Measurements from ENCODE around the gene FMN2. TPM values are rescaled to one million over a fixed set of nuclear protein-coding genes. Genes with fewer than 3 reads are reported as not detected.

The FMN2 gene
- total RNA-seq, 1 donor from 2014 or later = 1.7 TPM

GRCh38 chr1:240149484-240150094 lies 57.9 kb downstream of the FMN2 start:
- H3K4me3 ChIP-seq = no peak overlapping the region
- H3K27me3 ChIP-seq = no peaks in the 10 kb centered on the region
- no peaks in the 10 kb centered on the region for H3K9me3 ChIP-seq (ENCODE audit: low read depth)
- no peak overlapping the region for H2AFZ ChIP-seq (replicated peaks)
- Mint-ChIP-seq H3K4me1 (no peaks in the 10 kb centered on the region), H3K36me3 (peaks cover 7% of the 10 kb centered on the region), H3K4me3 (no peak overlapping the region), H3K27ac (no peak overlapping the region), H3K9me3 (no peaks in the 10 kb centered on the region), H3K27me3 (ENCODE audit: insufficient read depth, low read depth) (no peaks in the 10 kb centered on the region)
- no peak overlapping the region for H3K27ac ChIP-seq
- TF ChIP-seq EZH2 (IDR thresholded peaks at IDR 0.05) (no peak), CTCF (IDR thresholded peaks at IDR 0.05) (peak; percentile 78)
- no peaks in the 10 kb centered on the region for H3K79me2 ChIP-seq (ENCODE audit: low read depth)
- no peaks in the 10 kb centered on the region for H3K36me3 ChIP-seq
- no peaks in the 10 kb centered on the region for H3F3A ChIP-seq (ENCODE audit: low read depth)
- H3K4me2 ChIP-seq = no peak overlapping the region
- no peaks in the 10 kb centered on the region for H4K20me1 ChIP-seq (ENCODE audit: low read depth)
- no peak overlapping the region for H3K9ac ChIP-seq
- H3K4me1 ChIP-seq = no peaks in the 10 kb centered on the region
- DNase-seq (ENCODE audit: low spot score) = peak; percentile 26

- Mint-ChIP-seq H3K27ac (no peak overlapping the region), H3K4me1 (no peaks in the 10 kb centered on the region), H3K9me3 (no peaks in the 10 kb centered on the region), H3K36me3 (peaks cover 2% of the 10 kb centered on the region), H3K27me3 (ENCODE audit: insufficient read depth, low read depth) (no peaks in the 10 kb centered on the region), H3K4me3 (no peak overlapping the region)
- Histone ChIP-seq H3K79me2 (ENCODE audit: low read depth) (no peaks in the 10 kb centered on the region), H3K4me3 (no peak overlapping the region), H3K9me3 (ENCODE audit: low read depth) (no peaks in the 10 kb centered on the region), H3F3A (ENCODE audit: low read depth) (no peaks in the 10 kb centered on the region), H4K20me1 (ENCODE audit: low read depth) (no peaks in the 10 kb centered on the region), H3K36me3 (no peaks in the 10 kb centered on the region), H2AFZ (replicated peaks) (no peak overlapping the region), H3K27ac (no peak overlapping the region), H3K9ac (no peak overlapping the region), H3K4me1 (no peaks in the 10 kb centered on the region), H3K4me2 (no peak overlapping the region), H3K27me3 (no peaks in the 10 kb centered on the region)
- no peak for DNase-seq (ENCODE audit: low spot score)
- TF ChIP-seq CTCF (IDR thresholded peaks at IDR 0.05) (no peak), EZH2 (IDR thresholded peaks at IDR 0.05) (no peak), EZH2phosphoT487 (IDR thresholded peaks at IDR 0.05) (no peak)
Observed at GRCh38 chr1:240151136-240151735, 59.6 kb downstream of the FMN2 start.

- H2AFZ ChIP-seq (replicated peaks) = no peak overlapping the region
- H3K4me1 Mint-ChIP-seq = no peaks in the 10 kb centered on the region
- no peak overlapping the region for H3K27ac ChIP-seq
- no peak overlapping the region for H3K27ac Mint-ChIP-seq
- H3K27me3 Mint-ChIP-seq (ENCODE audit: insufficient read depth, low read depth) = no peaks in the 10 kb centered on the region
- H3K36me3 ChIP-seq = no peaks in the 10 kb centered on the region
- no peaks in the 10 kb centered on the region for H3K4me1 ChIP-seq
- no peak overlapping the region for H3K4me3 Mint-ChIP-seq
- no peak overlapping the region for H3K4me2 ChIP-seq
- H3K27me3 ChIP-seq = no peaks in the 10 kb centered on the region
- H3K4me3 ChIP-seq = no peak overlapping the region
- no peaks in the 10 kb centered on the region for H4K20me1 ChIP-seq (ENCODE audit: low read depth)
- H3K9me3 ChIP-seq (ENCODE audit: low read depth) = no peaks in the 10 kb centered on the region
- TF ChIP-seq EZH2 (IDR thresholded peaks at IDR 0.05) (no peak), CTCF (IDR thresholded peaks at IDR 0.05) (no peak), EZH2phosphoT487 (IDR thresholded peaks at IDR 0.05) (no peak)
- no peaks in the 10 kb centered on the region for H3F3A ChIP-seq (ENCODE audit: low read depth)
- no peak for DNase-seq (ENCODE audit: low spot score)
- no peaks in the 10 kb centered on the region for H3K9me3 Mint-ChIP-seq
- peaks cover 2% of the 10 kb centered on the region for H3K36me3 Mint-ChIP-seq
- no peak overlapping the region for H3K9ac ChIP-seq
- H3K79me2 ChIP-seq (ENCODE audit: low read depth) = no peaks in the 10 kb centered on the region
Observed at GRCh38 chr1:240152611-240153297, 61.1 kb downstream of the FMN2 start.
